ENCODE measurements around the gene GRIK4.
"Not testable (repeated sequence)": the region's sequence is repeated elsewhere in the genome, so short reads cannot be mapped to it uniquely, and the experiment has no call there.

The GRIK4 gene

DNA sequence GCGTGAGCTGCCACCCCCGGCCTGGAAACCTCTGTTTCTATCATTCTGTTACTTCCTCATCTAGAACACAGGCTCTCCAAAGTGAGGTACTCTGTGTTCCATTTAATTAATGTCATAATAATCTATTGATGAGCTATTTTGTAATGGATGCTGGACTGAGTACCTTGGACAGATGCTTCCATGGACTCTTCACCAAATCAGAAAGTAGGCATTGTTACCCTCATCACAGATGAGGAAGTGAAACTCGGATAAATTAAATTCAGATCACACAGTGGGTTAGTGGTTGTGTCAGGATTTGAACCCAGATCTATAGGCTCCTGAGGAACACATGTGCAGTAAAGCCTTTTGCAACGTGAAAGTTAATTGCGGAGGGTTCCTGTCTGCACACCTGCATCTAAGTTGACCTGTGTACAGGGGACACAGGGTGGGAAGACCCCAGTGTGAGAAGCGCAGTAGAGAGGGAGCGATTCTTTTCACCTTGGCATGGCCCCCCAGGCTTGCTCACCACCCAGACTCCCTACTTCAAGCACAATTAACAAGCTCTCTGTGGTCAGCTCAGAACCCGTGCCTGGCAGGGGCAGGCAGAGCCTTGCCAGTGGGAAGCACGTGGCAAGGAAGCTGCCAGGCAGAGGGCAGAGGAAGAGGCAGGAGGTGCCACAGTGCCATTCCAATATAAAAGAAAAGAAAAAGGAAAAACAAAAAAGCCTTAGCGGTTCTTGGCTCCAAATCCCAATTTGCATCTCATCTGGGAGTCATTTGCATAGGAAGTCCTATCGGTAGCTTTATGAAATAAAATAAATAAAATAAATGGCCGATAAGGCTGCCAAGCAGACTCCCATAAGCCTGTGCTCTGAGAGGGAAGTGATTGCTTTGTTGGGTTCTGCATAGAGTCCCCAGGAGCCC lies 239.3 kb downstream of the GRIK4 start:
- no peak for DNase-seq

DNA sequence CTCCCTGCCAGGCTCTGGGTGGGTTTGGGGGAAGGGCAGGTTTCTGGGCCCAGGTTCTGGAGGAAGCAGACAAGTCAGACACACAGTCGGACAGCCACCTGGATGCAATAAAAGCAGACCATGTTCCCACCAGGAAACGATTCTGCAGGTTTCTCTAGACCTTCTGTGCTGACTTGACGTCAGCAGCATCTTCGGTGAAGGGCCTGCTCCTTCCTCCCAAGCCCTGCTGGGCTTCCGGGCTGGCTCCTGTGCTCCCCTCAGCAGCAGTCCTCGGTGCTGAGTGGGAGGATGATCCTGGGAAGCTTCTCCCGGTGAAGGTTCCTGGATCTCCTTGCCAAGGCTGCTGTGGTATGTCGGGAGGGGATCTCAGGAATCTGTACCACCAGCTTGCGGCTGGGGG lies 240.0 kb downstream of the GRIK4 start:
- DNase-seq, result no peak

DNA sequence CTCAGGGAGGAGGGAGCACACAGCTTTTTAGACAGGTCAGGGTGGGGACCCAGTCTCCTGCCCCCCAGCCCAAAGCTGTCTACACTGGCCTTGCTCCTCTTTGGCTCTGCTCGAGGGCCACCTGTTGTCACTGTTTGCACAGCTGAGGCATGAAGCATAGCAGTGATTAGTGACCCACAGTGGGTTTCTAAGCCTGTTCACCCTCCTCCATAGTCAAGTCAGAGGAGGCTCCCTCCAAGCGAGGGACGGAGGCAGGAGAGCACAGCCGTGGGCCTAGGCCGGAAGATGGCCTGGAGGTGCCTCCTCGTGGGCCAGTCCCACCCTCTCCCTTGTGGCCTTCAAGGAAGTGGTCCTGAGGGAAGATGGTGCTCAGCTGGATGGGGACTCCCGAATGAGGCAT lies 241.1 kb downstream of the GRIK4 start:
- no peak for DNase-seq

DNA sequence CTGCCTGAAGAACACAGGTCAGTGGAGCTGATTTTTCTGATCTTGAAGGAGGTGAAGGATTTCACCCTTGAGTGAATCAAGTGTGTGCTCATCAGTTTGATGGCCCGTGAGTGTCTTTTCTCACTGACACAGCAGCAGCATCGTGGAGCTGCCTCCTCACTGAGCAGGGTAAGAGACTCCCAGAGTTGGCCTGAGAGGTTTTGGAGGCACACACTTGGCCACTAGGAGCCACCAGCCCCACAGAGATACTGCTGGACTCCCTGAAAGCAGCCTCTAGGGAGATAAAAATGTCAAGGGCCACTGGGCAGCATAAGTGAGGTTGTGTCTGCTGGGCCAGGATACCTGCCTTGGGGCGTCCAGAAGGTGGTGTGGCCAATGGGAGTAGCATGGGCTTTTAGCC lies 245.4 kb downstream of the GRIK4 start:
- DNase-seq, result no peak

DNA sequence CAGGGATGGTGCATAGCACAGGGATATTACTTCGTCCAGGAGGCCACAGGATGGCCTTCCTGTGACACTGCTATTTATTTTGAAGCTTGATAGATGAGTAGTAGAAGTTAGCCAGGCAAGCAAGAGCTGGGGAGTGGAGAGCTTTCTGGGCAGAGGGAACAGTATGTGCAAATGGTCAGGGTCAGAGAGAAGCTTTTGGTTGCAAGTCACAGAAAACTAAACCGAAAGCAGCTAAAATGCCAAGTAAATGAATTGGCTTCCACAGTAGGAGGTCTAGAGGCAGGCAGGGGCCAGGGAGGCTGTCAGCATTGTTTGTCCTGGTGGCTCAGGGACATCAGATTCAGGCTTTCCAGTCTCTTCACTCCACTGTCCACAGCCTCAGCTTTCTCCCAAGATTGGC lies 247.5 kb downstream of the GRIK4 start:
- no peak for DNase-seq

DNA sequence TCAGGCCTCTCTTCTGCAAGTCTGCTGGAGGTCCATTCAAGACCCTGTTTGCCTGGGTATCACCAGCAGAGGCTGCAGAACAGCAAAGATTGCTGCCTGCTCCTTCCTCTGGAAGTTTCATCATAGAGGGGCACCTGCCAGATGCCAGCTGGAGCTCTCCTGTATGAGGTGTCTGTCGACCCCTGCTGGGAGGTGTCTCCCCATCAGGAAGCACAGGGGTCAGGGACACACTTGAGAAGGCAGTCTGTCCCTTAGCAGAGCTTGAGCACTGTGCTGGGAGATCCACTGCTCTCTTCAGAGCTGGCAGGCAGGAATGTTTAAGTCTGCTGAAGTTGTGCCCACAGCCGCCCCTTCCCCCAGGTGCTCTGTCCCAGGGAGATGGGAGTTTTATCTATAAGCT lies 254.2 kb downstream of the GRIK4 start:
- not testable (repeated sequence) for DNase-seq

DNA sequence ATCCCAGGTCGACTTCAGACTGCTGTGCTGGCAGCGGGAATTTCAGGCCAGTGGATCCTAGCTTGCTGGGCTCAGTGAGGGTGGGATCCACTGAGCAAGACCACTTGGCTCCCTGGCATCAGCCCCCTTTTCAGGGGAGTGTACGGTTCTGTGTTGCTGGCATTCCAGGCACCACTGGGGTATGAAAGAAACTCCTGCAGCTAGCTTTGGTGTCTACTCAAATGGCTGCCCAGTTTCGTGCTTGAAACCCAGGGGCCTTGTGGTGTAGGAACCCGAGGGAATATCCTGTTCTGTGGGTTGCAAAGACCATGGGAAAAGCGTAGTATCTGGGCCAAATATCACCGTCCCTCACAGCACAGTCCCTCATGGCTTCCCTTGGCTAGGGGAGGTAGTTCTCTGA lies 254.8 kb downstream of the GRIK4 start:
- DNase-seq, result no peak

DNA sequence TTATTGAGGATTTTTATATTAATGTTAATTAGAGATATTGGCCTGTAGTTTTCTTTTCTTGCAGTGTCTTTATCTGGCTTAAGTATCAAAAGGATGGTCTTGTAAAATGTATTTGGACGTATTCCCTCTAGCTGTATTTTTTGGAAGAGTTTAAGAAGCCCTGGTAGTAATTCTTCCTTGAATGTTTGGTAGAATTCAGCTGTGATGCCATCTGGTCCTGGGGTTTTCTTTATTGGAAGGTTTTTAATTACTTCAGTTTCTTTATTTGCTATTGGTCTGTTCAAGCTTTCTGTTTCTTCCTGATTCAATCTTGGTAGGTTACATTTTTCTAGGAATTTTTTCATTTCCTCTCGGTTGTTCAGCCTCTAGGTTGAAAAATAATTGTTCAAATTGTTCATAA lies 257.4 kb downstream of the GRIK4 start:
- no peak for DNase-seq

DNA sequence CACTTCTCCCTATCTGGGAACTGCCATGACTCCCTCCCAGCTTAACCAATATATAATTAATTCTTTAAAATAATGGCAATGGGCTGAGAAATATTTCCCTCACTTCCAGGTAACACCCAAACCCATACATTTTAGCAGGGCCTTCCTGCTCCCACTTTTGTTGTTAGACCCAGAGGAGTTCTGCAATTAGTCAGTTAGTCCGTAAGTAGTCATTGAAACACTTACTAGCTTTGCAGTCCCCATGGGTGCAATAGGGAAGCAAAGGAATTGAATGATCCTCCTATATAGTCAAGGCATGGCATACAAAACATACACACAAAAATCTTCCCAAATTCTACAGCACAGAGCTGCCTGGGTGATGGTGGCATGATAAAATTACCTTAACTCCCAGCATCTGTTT lies 258.4 kb downstream of the GRIK4 start:
- no peak for DNase-seq

DNA sequence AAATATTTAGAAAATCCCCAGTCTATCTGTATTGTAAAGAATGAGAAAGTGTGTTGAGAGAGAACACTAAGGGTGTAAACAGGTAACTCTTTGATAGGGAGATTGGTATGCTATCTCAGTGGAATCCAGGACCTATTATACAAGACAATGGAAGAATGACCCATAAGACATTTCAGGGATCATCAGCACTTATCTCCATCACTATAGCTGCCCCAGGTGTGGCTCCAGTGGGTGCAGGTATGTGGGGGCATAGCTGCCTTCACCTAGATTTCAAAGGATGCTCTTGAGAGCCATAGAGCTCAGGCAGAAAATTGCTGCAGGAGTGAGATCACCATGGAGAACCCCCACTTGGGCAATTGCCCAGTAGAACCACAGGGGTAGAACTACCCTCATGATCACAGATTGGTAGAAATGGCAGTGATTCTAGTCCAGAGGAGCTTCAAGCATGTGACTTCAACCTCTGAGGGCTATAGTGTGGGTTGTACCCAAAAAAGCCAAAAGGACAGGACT lies 260.1 kb downstream of the GRIK4 start:
- no peak for DNase-seq

DNA sequence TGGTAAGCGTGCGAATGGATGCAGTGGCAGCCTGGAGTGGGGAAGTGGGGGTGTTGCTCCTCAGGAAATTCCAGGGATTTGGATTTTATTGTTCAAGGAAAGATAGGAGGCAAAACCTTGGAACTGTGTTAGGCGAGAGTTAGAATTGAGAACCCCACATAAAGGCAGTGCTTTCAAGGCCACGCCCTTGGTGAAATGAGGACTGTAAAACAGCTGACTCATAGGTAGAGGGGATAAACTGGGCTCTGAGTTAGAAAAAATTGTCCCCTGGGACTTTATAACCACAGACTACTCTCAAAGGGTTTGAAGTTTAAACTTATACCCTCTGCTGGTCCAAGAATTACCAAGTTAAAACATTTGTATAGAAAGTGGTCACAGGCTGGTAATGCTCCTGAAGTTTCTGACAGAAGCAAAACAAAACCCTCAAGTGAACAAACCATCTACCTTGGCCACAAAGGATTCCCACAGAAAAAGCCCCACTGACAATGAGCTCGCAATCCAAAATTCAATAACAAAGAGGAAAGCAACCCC lies 262.0 kb downstream of the GRIK4 start:
- no peak for DNase-seq

DNA sequence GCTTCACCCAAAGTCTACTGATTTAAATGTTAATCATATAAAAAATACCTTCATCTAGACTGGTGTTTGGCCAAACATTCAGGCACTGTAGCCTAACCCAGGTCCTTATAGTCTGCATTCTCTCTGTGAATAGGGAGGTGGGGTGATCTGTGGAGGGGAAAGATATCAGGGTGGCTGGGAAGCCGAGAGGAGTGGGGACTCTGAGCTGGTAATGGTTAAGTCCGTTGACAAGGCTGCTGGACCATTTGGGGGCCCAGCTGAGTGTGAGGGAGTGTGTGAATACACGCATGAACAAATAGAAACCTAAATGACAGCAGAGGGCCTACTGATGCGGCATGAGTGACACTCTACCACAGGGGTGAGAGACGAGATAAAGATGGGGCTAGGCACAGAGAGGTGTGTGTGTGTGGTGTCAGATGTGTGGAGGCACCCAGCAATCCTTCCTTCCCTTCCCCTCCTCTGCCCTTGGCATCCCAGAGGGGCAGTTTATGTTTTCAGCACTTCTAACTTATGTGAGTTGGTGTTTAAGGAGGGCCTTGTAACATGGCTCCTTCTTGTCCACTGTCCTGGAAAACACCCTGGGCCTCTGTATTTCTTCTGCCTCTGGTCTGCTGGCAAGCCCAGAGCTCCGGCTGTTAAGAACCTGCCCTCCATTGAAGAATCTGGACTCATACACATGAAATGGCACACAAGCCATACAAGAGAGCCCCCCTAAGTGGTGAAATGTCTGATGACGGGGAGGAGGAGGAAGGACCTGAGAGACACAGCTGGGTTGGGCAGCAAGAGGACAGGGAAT lies 263.2 kb downstream of the GRIK4 start:
- no peak for DNase-seq

DNA sequence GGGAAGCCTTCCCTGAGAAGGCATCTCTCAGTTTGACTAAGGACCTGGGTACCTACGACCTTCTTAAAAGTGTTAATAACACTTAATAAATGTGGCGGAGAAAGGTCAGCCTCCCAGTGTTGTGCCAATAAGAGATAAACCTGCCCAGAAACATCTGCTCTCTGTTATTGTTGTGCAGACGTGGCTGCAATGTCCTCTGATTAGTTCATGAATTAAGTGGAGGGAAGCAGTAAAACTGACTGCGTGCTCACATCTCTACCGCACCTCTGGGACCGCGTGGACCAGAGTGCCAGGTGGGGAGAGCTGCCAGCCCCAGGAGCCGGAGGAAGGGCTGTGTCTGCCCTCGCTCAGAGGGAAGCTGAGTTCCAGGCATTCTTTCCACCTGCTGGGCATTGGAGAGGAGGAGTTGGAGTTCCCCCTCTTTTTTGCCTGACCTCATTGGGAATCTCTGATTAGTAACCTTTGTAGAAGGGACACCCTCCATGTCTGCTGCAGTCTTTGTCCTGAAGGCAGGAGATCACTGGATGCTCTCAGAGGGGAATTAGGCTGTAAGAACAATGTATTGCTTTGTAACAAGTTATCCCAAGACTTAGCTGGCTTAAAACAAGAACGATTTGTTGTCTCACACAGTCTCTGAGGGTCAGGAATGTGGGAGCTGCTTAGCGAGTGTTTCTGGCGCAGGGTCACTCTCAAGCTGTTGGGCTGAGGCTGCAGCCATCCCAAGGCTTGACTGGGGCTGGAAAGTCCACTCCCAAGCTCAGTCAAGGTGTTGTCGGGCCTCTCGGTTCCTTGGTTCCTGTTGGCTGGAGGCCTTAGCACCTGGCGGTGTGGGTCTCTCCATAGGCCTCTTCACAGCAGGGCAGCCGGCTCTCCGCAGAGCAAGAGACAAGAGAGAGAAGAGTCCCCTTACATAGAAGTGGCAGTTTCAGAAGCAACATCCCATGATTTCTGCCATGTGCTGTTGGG lies 264.7 kb downstream of the GRIK4 start:
- no peak for DNase-seq

DNA sequence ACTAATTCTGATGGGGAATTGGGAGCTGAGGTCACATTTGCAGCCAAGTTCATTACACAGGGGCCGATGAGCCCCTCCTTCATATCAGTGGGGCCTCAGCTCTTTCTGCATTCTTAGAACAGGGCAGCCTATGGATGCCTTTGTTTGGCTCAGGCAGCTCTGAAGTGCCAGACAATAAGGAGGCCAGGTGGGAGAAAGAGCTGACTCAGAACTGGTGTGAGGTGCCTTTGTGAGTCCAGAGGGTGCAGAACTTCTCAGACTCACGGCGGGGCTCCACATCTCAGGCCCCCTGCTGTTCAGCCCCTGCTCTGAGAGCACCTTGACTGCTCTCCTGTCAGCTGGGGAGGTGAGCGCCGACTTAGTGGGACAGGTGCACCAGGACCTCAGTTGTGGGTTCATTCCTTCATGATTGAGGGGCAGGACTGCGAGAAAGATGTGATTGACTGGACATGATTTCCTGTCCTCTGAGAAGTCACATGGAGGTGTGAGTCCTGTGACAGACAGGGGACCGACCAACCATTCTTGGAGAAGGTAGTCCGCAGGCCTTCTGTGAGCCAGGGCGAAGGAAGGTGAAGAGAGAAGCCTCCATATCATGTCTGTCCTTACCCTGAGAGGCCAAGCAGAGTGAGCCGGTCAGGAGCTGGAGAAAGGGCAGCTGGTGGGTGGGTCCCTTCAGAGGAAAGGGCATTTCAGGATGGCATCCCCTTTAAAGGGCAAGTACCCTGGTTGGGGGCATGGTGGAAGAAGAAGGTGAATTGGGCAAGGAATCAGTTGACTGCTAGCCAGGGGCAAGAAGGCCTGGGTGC lies 267.3 kb downstream of the GRIK4 start:
- DNase-seq, result no peak

DNA sequence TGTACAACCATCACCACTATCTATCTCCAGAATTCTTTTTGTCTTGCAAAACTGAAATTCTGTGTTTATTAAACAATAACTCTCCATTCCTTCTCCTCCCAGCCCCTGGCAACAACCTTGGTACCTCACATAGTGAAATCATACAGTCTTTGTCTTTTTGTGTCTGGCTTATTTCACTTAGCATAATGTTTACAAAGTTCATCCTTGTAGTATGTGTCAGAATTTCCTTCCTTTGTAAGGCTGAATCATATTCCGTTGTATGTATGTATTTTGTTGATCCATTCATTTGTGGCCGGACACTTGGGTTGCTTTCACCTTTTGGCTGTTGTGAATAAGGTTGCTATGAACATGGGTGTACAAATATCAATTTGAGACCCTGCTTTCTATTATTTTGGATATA lies 268.7 kb downstream of the GRIK4 start:
- DNase-seq, result no peak

DNA sequence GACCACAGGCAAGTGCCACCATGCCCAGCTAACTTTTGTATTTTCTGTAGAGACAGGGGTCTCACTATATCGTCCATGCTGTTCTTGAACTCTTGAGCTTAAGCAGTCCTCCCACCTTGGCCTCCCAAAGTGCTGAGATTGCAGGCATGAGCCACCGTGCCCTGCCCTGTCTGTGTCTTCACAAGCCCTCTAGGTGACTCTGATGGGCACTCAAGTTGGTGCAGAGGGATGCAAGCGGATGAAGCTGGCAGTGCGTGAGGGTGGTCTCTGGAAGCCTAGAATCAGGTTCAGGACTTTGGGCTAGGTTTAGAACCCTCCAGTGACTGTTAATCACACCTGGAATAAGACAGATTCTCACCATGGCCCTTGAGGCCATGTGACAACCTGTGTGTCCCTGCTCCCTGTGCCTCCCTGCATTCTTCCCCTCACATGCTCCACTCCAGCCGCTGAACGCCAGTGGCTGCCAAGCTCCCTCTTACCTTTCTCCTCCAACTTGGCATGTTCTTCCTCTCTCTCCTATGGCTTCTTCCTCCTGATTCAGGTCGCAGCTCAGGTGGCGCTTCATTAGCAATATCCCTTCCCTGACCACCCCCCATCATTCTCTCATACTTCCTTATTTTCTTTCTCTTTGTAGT lies 270.1 kb downstream of the GRIK4 start:
- DNase-seq, result no peak

DNA sequence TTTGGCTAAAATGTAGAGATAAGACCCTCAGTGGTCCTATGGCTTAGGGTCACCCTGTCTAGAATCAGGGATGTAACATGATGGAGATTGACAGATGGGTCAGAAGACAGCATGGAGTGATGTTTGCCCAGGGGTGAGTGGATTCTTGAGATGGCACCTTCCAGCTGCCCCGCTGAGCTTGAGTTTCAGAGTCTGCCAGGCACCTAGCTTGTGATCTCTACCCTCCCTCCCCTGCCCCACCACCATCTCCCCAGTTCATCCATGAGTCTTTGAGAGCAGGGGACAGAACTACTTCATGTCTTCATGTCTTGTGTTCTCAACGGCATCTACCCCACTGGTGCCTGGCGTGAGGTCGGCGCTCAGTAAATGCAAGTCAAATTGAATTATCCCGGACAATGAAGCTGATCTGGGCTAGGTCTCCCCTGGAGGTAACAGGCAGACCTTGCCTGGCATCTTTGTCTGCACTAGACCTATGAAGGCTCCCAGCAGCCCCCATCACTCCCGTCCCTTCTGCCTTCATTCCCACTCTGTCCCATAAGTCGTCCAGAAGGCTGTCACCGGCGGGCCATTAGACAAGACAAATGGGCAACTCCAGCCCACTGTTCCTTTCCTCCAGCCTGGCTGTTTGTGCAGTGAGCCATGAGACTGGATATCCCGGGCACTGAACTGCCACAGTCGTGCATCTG lies 273.2 kb downstream of the GRIK4 start:
- no peak for DNase-seq

DNA sequence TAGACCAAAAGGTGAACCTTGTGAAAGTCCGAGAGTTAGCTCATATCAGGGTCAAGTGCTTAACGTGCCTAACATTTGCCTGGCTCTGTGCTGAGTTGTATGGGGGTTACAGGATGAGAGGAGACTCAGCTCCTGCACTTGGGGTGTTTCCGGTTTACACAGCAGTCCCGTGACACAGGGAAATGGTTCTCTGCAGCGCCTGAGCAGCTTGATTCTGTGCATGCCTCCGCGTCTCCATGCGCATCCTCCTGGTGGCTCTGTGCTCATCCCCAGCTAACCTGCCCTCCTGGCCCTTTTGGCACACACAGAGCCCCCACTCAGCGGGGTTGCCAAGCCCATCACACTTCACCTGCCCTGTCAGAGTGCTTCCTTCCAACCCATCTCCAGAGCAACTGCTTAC lies 274.0 kb downstream of the GRIK4 start:
- DNase-seq, result no peak

DNA sequence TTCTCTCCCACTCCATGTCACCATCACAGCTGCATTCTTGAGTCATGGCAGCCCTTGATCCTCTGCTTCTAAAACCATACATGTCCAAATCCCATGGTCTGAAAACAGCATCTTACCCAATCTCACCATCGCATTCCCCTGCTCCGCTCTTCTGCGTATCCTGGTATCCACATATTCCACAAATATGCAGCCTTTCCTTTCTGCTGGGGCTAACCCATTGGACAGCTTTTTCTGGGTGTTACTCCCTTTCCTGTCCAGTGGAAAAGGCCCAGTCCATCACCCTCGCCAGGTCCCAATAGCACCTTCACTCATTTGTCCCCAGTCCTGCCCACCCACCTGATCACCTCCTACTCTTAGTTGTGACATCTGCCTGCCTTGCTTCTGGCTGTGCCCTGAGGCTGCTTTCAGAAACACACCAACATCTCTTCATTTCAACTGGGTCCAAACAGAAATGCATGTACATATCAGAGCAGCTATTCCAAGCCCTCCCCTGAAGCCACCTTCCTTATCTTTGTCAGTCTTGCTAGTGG lies 274.7 kb downstream of the GRIK4 start:
- no peak for DNase-seq

DNA sequence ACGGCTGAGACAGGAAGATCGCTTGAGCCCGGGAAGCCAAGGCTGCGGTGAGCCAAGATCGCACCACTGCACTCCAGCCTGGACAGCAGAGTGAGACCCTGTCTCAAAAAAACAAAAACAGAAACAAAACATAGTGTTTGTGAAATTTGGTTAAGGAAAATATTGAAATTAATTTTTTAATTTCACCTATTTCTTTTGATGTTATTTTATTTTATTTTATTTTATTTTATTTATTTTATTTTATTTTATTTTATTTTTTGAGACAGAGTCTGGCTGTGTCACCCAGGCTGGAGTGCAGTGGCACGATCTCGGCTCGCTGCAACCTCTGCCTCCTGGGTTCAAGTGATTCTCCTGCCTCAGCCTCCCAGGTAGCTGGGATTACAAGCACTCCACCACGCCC lies 275.7 kb downstream of the GRIK4 start:
- DNase-seq, result not testable (repeated sequence)
